ENCODE measurements around the gene BIRC5.

BIRC5 gene

DNA sequence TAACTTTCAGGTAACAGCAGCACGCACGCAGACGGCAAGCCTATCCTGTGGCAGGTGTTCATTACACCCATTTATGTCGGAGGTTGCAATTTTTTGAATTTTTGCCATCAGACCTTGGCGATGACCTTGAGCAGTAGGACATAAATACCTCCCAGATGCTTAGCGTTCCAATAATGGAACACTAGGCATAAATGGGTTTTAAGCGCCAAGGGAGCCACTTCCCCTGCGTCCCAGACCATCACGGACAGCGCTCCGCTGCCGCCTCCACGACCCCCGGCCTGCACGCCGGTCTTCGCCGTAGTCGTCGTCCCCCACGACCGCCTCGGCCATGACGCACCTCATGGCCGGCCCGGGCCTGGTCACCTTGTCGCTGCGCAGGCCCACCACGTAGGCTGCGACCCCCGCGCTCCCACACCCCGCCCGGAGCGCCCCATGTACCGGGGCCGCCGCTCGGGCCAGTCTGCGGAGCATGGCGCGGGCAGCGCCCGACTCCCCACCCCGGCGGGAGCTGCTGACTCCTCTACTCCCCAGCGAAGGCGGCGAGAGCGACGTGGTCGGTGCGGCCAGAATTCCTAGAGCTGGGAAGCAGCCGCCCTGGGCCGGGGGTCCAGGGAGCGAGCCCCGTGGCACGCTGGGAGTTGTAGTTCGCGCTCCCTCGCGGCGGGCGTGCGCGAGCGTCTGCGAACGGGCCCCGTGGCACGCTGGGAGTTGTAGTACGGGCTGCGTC is 40.1 kb downstream of the BIRC5 start:
- H3K4me3 ChIP-seq (ENCODE audit: low read length): peak overlapping the region; percentile 78
- DNase-seq (ENCODE audit: low read depth): peak; percentile 73
- TF ChIP-seq, protein P1, sequence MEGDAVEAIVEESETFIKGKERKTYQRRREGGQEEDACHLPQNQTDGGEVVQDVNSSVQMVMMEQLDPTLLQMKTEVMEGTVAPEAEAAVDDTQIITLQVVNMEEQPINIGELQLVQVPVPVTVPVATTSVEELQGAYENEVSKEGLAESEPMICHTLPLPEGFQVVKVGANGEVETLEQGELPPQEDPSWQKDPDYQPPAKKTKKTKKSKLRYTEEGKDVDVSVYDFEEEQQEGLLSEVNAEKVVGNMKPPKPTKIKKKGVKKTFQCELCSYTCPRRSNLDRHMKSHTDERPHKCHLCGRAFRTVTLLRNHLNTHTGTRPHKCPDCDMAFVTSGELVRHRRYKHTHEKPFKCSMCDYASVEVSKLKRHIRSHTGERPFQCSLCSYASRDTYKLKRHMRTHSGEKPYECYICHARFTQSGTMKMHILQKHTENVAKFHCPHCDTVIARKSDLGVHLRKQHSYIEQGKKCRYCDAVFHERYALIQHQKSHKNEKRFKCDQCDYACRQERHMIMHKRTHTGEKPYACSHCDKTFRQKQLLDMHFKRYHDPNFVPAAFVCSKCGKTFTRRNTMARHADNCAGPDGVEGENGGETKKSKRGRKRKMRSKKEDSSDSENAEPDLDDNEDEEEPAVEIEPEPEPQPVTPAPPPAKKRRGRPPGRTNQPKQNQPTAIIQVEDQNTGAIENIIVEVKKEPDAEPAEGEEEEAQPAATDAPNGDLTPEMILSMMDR (conservative IDR thresholded peaks at IDR 0.05; ENCODE audit: low read length): no peak

DNA sequence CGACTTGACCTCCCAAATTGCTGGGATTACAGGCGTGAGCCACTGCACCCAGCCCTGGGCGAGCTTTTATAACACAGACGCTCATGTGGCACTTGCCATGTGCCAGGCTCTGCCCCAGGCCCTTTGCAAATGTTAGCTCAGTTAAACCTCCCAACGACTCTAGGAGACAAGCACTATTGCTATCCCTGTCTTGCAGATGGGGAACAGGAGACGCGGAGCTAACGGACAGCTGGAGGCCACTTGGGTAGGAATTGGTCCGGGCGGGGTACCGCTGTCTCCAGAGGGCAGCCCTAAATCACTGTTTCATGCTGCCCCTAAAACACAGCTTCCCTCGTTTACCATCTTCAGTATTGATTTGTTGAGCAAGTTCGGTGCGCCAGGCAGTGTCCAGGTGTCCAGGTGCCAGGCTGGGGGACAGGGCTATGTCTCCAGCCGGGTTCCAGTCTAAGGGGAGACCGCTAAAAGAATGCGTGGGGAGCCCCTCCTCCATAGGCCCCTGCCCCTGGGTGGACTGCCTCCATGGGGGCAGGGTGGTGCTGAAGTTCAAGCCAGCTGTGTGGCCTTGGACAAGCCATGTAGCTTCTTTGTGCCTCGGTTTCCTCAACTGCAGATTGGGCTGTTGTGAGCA is 41.1 kb downstream of the BIRC5 start:
- no peak for DNase-seq (ENCODE audit: low read depth)
- no peak overlapping the region for H3K4me3 ChIP-seq (ENCODE audit: low read length)
- TF ChIP-seq, protein P1 (conservative IDR thresholded peaks at IDR 0.05; ENCODE audit: low read length): no peak

DNA sequence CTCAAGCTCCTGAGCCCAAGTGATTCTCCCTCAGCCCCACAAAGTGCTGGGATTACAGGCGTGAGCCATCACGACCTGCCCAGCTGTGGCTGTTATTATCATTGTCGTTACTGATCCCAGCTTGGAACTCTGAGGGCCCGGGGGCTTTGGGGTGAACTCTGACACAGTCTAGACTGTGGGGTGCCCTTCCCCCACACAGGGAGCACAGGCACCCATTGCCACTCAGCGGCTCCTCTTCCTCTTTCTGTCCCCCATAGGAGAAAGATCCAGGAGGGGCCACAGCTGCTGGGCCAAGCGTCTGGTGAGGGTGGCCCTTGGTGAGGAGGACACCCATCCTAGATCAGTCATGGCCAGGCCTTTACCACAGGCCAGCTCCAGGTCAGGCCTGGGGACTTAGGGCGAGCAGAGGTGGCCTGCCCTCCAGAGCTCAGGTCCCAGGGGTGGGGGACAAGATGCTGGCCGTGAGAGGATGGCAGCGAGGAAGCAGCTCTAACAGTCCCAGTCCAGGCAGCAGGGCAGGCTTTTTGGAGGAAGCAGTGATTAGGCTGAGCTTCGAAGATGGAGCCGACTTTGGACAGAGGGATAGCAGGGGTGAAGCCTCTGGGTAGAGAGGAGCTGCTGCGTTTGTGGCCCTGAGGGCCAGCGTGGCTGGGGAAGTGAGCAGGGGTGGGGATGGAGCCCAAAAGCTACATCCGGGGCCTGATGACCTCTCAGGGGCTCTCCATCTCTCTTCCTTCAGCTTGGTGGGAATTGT is 42.1 kb downstream of the BIRC5 start:
- TF ChIP-seq, protein P1 (conservative IDR thresholded peaks at IDR 0.05; ENCODE audit: low read length): no peak
- DNase-seq (ENCODE audit: low read depth): no peak
- H3K4me3 ChIP-seq (ENCODE audit: low read length): no peak overlapping the region

DNA sequence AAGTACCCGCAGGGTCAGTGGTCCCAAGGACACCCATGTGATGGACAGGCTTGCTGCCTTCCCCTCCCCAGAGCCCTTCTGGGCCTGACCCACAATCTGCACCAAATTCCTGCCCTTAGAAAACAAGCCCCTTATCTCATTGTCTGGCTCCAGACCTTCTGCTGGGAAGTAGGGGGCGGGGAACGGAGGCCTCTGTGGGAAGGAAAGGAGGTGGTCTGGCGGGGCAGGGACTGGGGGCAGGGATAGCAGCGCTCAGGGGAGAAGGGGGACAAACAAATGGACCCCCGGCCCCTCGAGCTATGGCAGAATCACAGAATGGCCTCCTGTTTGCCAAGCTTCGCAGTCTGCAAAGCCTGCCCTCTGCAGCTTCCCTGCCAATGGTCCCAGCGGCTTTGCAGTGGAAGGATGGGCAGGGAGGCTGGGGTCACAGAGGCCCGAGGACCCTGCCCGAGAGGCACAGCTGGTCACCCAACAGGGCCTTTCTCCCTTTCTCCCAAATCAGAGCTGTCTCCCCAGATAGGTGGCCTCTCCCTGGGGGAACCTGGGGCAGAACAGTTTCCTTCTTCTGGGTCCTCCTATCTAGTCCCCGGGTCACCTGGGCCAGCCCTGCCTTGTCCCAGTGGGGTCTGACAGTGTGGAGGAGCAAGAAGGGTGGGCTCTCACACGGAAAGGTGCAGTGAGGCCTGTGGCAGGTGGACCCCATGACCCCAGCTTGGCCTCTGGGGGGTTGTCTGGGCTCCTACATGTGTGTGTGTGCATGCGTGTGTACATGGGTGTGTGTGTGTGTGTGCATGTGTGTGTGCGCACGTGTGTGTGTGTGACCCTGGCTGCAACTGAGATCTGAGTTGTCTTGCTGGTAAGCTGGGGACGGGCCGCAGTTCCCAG is 42.9 kb downstream of the BIRC5 start:
- TF ChIP-seq, protein P1 (conservative IDR thresholded peaks at IDR 0.05; ENCODE audit: low read length): no peak
- H3K4me3 ChIP-seq (ENCODE audit: low read length): no peak overlapping the region

GRCh38 chr17:78257810-78258322 is 43.8 kb downstream of the BIRC5 start:
- TF ChIP-seq, protein P1 (conservative IDR thresholded peaks at IDR 0.05; ENCODE audit: low read length): no peak
- no peak for DNase-seq (ENCODE audit: low read depth)
- no peak overlapping the region for H3K4me3 ChIP-seq (ENCODE audit: low read length)

More for the DNA sequence above, 42.9 kb downstream of the BIRC5 start:
- no peak for DNase-seq (ENCODE audit: low read depth)

GRCh38 chr17:78258323-78259191 is 44.5 kb downstream of the BIRC5 start:
- no peak overlapping the region for H3K4me3 ChIP-seq (ENCODE audit: low read length)
- DNase-seq (ENCODE audit: low read depth): no peak
- TF ChIP-seq, protein P1 (conservative IDR thresholded peaks at IDR 0.05; ENCODE audit: low read length): no peak
